GM20000 (cell line): ENCODE data around the gene MTHFS.

Experiments
- DNase-seq: peaks from one replicate; pipeline ENCODE4 v3.0.0; 2012; ENCODE audit warnings: low spot score
- TF ChIP-seq, protein P1 (sequence below): IDR thresholded peaks from 2 replicates; pipeline ENCODE4 v1.5.1; 2012; ENCODE audit warnings: mild to moderate bottlenecking, control low read depth; ENCODE audit errors: extremely low read depth, missing control alignments

Gene MTHFS

DNA sequence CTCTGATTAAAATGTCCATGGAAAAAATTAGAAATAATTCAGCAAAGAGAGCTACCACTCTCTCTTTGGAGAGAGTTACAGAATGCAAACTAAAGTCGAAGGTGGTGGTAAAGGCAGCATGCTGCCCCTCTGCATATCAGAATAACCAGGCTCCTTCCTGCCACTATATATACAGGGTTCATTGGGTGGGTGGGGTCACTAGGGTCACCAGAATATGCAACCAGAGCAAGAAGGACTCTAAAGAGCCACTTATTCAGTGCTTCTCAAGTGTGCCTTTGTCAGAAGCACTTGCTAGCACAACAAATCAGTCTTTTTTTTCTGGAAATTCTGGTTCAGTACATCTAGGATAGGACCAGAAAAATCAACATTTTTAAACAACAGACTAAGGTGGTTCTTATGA is 70.0 kb downstream of the MTHFS start:
- DNase-seq, result no peak
- TF ChIP-seq, protein P1, sequence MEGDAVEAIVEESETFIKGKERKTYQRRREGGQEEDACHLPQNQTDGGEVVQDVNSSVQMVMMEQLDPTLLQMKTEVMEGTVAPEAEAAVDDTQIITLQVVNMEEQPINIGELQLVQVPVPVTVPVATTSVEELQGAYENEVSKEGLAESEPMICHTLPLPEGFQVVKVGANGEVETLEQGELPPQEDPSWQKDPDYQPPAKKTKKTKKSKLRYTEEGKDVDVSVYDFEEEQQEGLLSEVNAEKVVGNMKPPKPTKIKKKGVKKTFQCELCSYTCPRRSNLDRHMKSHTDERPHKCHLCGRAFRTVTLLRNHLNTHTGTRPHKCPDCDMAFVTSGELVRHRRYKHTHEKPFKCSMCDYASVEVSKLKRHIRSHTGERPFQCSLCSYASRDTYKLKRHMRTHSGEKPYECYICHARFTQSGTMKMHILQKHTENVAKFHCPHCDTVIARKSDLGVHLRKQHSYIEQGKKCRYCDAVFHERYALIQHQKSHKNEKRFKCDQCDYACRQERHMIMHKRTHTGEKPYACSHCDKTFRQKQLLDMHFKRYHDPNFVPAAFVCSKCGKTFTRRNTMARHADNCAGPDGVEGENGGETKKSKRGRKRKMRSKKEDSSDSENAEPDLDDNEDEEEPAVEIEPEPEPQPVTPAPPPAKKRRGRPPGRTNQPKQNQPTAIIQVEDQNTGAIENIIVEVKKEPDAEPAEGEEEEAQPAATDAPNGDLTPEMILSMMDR, result no peak

DNA sequence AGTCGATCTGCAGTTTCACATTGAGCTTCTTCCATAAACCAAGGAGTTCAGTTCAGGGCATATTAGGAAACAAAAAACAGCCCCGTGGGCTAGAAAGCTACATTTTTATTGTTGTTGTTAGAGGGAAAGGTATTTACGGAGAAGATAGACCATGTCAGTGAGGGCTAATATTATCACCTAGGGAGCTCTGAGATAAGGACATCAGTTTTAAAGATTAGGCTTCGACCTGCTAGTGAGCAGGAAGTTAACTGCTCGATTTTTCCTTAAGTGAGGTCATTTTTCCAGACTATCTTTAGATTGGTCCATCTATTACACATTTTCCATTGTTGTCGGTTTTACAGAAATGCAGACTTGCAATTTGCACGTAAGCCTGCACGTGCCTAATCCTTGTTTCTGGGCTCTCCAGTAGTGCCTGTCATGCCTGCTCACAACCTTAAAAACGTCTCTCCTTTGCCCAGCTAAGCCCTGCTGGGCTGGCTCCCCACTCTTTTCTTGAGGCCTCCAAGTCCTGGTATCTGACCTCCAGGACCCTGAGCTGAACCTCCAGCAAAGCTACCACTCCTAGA is 72.6 kb downstream of the MTHFS start:
- TF ChIP-seq, protein P1, result no peak

DNA sequence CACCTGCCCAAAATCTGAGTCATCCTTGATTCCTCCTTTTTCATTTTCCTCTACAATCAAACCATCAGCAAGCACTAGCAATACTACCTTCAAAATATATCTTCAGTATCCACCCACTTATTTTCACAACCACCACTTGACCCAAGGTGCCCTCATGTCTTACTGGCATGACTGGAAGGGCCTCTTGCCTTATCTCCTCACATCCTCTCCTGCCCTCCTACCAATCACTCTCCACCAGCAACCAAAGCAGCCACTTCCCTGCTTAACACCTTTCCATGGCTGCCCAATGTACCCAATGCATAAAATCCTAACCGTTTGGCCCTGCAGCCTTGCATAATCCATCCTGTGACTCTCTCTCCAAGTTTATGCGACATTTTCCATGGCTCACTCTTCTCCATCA is 76.0 kb downstream of the MTHFS start:
- DNase-seq, result no peak
- TF ChIP-seq, protein P1, result no peak

More for the DNA sequence above, 72.6 kb downstream of the MTHFS start:
- no peak for DNase-seq

DNA sequence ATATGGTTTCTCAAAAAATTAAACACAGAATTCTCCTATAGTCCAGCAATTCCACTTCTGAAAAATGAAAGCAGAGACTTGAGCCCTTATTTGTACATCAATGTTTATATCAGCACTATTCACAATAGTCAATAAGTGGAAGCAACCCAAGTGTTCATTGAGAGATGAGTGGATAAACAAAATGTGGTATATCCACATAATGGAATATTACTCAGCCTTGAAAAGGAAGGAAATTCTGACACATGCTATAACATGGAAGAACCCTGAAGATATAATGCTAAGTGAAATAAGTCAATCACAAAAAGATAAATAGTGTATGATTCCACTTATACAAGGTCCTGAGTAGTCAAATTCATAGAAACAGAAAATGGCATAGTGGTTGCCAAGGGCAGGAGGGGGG is 76.6 kb downstream of the MTHFS start:
- TF ChIP-seq, protein P1, result no peak
- DNase-seq, result no peak

DNA sequence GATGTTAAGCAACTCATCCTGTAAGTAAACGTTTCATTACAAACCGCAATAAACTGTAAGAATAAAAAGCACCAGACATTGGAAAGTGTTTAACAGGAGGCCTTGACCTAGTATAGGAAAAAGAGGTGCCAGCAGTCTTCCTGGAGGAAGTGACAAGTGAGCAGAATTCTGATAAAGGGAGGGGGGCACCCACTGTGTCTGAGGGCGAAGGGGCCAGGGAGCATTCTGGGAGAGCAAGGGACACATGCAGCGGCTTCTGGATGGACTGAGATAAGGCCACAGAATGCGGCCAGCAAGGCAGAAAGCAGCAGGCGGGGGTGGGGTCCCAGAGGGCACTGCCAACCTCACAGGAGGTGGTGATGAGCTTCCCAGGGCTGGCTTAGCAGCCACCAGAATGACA is 80.2 kb downstream of the MTHFS start:
- TF ChIP-seq, protein P1, result no peak
- DNase-seq, result no peak

DNA sequence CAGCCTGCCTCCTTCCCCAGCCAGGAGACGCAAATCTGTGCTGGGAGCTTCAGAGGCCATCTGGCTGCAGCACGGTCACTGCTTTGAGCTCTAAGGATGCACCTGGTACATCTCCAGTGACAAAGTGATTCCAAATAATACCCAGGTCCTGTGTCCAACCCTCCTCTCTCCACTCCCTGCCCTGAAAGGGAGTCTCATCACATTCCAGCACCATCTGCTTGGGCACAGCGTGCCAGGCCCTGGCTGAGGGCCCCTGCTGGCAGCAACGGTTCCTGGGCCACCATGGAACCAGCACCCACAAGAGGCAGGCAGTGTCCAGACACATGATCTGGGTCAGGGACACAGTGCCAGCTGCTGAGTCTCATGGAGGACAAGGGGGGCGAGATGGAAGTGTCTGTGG is 81.3 kb downstream of the MTHFS start:
- TF ChIP-seq, protein P1, result no peak
- DNase-seq, result no peak

DNA sequence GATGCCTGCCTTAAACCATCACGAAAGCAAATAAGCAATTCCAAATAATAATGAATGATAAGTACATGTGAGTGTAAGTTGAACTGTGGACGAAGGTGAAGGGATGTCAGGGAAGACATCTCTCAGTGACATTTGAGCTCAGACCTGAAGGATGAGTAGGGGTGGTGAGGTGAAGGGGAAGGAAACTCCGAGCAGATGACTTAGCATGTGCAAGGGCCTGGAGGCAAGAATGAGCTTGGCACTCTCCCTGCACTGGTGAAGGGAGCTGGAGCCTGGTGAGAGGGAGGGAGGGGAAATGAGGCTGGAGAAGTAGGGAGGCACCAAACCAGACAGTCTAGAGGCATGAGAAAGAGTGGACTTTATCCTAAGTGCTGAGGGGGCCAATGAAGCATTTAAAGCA is 84.3 kb downstream of the MTHFS start:
- no peak for DNase-seq
- TF ChIP-seq, protein P1, result no peak
